NCI-H2107 treated with DMSO at 0.1 percent for 48 hours (cell line): Measurements from ENCODE around the gene DCDC1.
A peak's percentile ranks its signal among the peaks of the same experiment; 100 is the strongest.
"Not testable (repeated sequence)": the region's sequence is repeated elsewhere in the genome, so short reads cannot be mapped to it uniquely, and the experiment has no call there.

Experiments used
- DNase-seq: peaks from one replicate; lab custom pipeline; 2025; ENCODE audit not compliant: unreplicated experiment; lab: John Stamatoyannopoulos, UW

Gene DCDC1

GRCh38 chr11:31000381-31000780, 369.2 kb downstream of the DCDC1 start:
- no peak for DNase-seq

GRCh38 chr11:30992513-30992849, 377.1 kb downstream of the DCDC1 start:
- DNase-seq, result no peak

GRCh38 chr11:30991802-30992512, 377.6 kb downstream of the DCDC1 start:
- no peak for DNase-seq

DNA sequence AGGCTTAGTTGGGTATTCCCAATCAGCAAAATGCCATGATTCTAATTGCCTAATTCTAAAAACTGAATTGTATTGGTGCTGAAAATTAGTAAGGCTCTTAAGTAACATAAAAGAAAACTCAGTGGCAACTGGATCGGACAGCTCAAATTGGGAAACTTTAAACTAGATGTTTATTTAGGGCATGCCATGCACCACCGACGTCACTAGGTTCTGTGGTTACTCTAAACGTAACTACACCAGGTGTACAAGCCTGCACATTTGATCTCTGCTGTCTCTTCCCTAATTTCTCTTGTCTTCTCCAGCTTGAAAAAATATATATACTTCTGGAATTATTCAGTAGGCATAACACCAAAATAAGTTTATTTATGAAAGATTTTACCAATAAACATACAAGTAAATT, 378.2 kb downstream of the DCDC1 start:
- DNase-seq, result no peak

DNA sequence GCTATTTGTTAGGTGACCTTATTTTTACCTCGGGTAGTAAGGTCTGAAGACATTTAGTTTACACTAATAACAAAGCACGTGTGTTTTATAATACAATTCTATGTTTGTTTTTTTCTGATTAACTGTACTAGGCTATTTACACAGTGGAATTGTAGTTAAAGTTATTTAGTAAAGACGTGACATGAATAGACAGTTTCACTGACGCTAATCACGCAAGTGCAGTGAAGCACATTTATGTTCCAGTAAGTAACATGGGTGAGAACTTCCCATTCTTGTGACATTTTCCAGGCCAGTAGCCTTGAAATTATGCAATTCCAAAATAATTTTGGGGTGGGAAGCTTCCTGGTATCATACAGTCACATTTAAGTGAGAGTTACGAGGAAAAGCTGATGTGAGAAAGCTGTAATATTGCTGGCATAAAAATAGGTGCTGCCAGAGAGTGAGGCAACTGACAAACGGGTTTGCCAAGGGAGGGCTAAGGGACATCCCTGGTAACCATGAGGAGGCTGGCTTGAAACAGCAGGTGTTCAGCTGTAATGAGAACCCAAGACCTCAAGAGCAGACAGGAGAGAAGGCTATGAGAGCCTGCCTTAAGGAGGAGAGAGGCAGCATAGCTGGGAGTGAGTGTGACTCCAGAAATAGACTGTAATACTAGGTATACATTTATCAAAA, 378.8 kb downstream of the DCDC1 start:
- peak; percentile 5 for DNase-seq

GRCh38 chr11:30987819-30988218, 381.7 kb downstream of the DCDC1 start:
- no peak for DNase-seq

- no peak for DNase-seq
Observed at GRCh38 chr11:30985536-30985935, 384.0 kb downstream of the DCDC1 start.

DNA sequence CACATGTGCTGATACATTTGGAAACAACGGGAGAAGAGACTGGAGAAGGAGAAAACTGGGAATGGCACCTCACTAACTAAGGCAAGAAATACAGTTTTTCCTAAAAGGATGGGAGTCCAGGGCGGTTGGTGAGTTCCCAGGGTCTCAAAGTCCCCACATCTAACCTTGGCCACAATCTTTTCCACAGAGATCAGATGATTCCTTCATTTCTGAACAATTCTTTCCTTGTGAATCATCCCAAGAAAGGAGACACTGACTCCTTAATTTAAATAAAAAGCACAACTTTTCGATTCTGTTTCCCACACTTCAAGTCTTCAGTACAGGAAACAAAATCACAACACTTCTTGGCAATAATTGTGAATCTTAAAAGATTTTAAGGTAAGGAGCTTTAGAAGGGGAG, 384.7 kb downstream of the DCDC1 start:
- no peak for DNase-seq

DNA sequence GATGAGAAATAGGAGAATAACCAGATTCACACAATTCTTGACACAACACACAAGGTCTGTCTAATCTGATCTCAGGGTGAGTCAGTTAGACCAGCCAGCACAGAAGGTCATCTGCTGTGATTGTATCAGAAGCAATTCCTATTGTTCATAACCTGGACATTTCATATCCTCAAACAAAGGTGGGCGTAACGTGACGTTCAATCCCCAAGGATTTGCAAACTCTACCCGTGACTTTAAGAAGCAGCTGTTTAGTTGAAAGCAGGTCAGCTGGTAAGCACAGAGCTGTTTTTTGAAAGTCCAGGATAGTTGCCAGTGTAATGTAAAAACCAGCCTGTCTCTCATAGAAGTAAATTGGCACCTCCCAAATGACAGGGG, 385.1 kb downstream of the DCDC1 start:
- DNase-seq, result no peak

GRCh38 chr11:30983776-30984441, 385.6 kb downstream of the DCDC1 start:
- no peak for DNase-seq

DNA sequence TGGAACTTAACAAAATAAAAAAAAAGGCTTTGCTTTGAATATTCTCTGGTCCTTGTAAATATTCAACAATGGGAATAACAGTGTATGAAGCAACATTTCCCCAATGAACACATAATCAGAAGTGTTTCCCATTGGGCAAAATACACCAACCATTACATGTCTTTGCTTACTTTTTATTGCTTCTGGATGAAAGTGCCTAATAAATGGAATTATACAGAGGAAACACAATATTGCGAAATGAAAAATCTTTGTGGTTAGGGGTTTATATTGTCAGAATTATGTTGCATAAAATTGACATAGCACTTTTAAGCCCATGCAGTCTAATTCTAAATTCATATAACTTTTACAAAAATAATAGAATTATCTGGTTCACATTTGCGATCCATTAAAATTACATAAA, 386.4 kb downstream of the DCDC1 start:
- no peak for DNase-seq

DNA sequence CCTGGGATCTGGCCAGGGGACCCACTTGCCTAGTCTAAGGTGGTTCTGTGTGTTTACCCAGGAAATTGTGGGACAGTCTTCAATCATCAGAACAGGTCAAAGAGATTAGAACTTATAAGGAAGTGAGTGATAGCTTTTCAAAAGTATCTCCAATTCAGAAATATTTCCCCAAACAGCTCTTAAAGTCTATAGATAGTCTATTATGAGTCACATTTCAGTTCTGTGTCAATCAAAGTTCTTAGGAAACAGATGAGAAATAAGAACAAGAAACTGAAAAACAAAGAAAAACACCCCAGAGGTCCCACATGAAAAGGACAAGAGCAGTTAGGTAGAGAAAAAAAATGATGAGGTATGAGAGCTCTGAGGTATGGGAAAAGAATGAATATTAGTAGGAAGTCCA, 402.0 kb downstream of the DCDC1 start:
- no peak for DNase-seq

DNA sequence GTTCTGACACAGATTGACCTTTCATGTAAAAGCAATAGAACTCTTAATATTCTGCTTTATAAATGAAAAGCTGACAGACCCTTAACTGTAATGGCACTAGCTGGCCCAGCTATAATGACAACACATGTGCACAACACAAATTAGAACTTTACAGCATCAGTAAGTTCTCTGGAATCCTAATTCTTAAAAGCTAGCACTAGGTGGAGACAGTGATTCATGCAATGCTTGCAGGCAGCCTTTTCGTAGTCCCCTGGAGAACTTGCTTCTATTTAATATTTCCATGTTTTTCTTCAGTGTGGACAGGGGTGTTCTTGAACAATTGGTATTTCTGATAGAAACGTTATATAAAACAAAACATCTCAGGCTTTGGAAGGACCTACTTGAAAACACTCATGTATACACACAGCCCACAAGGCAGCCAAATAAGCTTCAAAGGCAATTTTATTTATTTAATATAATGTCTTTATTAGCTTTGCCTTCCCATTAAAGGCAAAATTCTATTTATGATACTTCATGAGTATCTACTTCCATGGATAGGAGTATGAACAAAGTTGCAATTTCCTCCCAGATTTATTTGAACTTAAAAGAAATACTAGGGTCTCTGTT, 409.0 kb downstream of the DCDC1 start:
- peak; percentile 22 for DNase-seq

GRCh38 chr11:30956751-30957150, 412.8 kb downstream of the DCDC1 start:
- DNase-seq, result no peak

- DNase-seq, result no peak
Observed at GRCh38 chr11:30949838-30950237, 419.7 kb downstream of the DCDC1 start.

DNA sequence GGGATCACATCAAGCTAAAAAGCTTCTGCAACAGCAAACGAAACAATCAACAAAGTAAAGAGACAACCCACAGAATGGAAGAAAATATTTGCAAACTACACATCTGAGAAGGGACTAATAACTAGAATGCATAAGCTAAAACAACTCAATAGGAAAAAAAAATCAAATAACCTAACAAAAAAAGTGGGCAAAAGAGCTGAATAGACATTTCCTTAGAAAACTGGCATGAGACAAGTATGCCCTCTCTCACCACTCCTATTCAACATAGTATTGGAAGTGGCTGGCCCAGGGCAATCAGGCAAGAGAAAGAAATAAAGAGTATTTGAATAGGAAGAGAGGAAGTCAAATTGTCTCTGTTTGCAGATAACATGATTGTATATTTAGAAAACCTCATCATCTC, 421.8 kb downstream of the DCDC1 start:
- not testable (repeated sequence) for DNase-seq

GRCh38 chr11:30938810-30939209, 430.7 kb downstream of the DCDC1 start:
- DNase-seq, result no peak

- DNase-seq, result no peak
Observed at GRCh38 chr11:30938171-30938570, 431.4 kb downstream of the DCDC1 start.

GRCh38 chr11:30936491-30936890, 433.0 kb downstream of the DCDC1 start:
- no peak for DNase-seq

DNA sequence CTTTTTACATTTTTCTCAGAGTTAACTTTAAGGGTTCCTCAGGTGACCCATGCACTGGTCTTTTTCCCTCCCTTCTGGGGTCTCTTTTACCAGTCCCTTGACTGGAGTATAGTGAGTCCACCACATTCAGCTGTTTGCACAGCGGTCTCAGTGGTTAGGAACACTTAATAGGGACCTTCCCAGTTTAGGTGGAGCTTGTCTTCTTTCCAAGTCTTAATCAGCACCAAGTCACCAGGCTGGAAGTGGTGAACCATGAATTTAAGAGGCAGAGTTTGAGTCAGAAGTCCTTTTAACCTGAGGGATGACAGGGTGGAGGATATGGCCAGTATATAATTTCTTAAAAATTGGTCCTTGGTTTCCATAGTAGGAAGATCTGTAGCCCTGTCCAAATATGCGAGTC, 433.7 kb downstream of the DCDC1 start:
- no peak for DNase-seq

DNA sequence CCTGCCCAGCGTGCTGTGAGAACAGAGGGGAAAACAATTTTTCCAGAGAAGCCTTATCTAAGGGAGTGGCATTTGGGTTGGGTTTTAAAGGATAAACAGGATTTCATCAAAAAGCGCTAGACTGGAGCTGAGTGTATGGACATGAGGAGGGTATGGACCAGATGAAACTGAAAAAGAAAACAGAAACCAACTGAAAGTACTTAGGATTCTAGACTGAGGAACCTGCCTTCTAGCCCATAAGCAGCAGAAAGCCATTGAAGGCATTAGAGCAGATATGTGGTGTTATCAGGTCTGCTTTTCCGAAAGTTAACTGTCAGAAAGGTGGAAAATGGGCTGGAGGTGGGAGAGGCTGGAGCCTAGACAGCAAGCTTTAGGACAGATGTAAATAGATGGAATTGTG, 443.4 kb downstream of the DCDC1 start:
- no peak for DNase-seq

GRCh38 chr11:30921811-30922210, 447.7 kb downstream of the DCDC1 start:
- DNase-seq, result no peak
